K562 (cell line): Measurements from ENCODE around the gene PTPRE. TPM values are rescaled to one million over a fixed set of nuclear protein-coding genes. Genes with fewer than 3 reads are reported as not detected.
A peak's percentile ranks its signal among the peaks of the same experiment; 100 is the strongest.

Experiments
- ATAC-seq: fragments of 200-7000 bp; cut with Tn5 transposase; 3 replicates; pipeline ENCODE4 v1.9.1; 2020; ENCODE audit warnings: moderate library complexity
- BruUV-seq: library from RNA; stranded (reverse); fragments of 400-500 nt; replicated peaks from 2 replicates; lab custom pipeline; 2021; lab: Mats Ljungman, UMichigan
- CTCF ChIA-PET: fragments of 300-600 bp; formaldehyde crosslinking; extraction: SDS; loops from one replicate; lab custom pipeline; 2021; ENCODE audit warnings: low intra/inter-chr PET ratio; lab: Yijun Ruan, JAX
- POLR2A ChIA-PET: fragments of 300-600, 350-650 bp; sonication (Branson Sonifier 250); formaldehyde crosslinking; extraction: SDS; loops from one replicate; lab custom pipeline; 2021; ENCODE audit warnings: antibody characterized with exemption, inconsistent platforms; lab: Yijun Ruan, JAX
- DNase-seq, 4 experiments: peaks; one replicate each; pipeline versions ENCODE4 v3.0.0 to v3.0.0-alpha.2; 2011 to 2018; ENCODE audit warnings: low spot score in 3 of 4, mixed read lengths in 3 of 4; ENCODE audit errors: extremely low read depth in 1 of 4
- FAIRE-seq: peaks from 2 replicates; lab custom pipeline; 2011; peaks lifted over from hg19 to GRCh38; lab: Jason Lieb, UNC
- H2AFZ ChIP-seq: 2 replicates; pipeline ENCODE4 v1.6.0; 2011; ENCODE audit warnings: low read depth, low read length, control low read depth, inconsistent platforms
- H3K27ac ChIP-seq: fragments of 200-600 bp; 3 replicates; pipeline ENCODE4 v1.8.0; 2011; ENCODE audit warnings: low read depth, mild to moderate bottlenecking, control low read depth, inconsistent platforms, low read length, moderate library complexity, mixed read lengths; ENCODE audit errors: extremely low read depth
- H3K27me3 ChIP-seq, 2 experiments: fragments of 300-600 bp in 1 of 2; 2 replicates in 1 of 2; 3 replicates in 1 of 2; pipeline versions ENCODE4 v1.6.0 to v1.8.0; 2011; ENCODE audit warnings: inconsistent platforms in 2 of 2, low read length in 2 of 2, mild to moderate bottlenecking in 1 of 2, mixed read lengths in 1 of 2, moderate library complexity in 1 of 2; ENCODE audit not compliant: control insufficient read depth in 2 of 2, insufficient read depth in 2 of 2
- H3K36me3 ChIP-seq: fragments of 300-600 bp; 3 replicates; pipeline ENCODE4 v1.8.0; 2011; ENCODE audit warnings: mild to moderate bottlenecking, low read length, inconsistent platforms; ENCODE audit not compliant: control insufficient read depth, insufficient read depth
- H3K4me1 ChIP-seq, 2 experiments: fragments of 200-600 bp in 1 of 2; replicated peaks in 1 of 2; 2 replicates in 1 of 2; 3 replicates in 1 of 2; pipeline versions ENCODE4 v1.5.1 to v1.8.0; 2011; ENCODE audit warnings: inconsistent platforms in 2 of 2, low read length in 2 of 2, mild to moderate bottlenecking in 1 of 2, mixed read lengths in 1 of 2, moderate library complexity in 1 of 2; ENCODE audit not compliant: control insufficient read depth in 2 of 2, insufficient read depth in 2 of 2
- H3K4me2 ChIP-seq: 2 replicates; pipeline ENCODE4 v1.6.1; 2011; ENCODE audit warnings: low read length, control low read depth, inconsistent platforms, mixed read lengths; ENCODE audit not compliant: insufficient read depth
- H3K4me3 ChIP-seq: fragments of 200-600 bp; sonication (generic), shearing (Covaris generic); 2 replicates; pipeline ENCODE4 v1.5.1; 2016; ENCODE audit warnings: control low read depth, inconsistent platforms
- H3K79me2 ChIP-seq: fragments of 200-600 bp; 3 replicates; pipeline ENCODE4 v1.8.0; 2011; ENCODE audit warnings: low read length, inconsistent platforms; ENCODE audit not compliant: control insufficient read depth, insufficient read depth
- H3K9ac ChIP-seq, 2 experiments: 2 replicates each; pipeline versions ENCODE4 v1.6.0 to v1.6.1; 2011; ENCODE audit warnings: low read depth in 2 of 2, low read length in 2 of 2, control low read depth in 1 of 2, inconsistent platforms in 1 of 2, mild to moderate bottlenecking in 1 of 2, mixed read lengths in 1 of 2; ENCODE audit not compliant: insufficient read depth in 1 of 2
- H3K9me1 ChIP-seq: one replicate; pipeline ENCODE4 v1.6.0; 2011; ENCODE audit warnings: inconsistent platforms, mild to moderate bottlenecking, low read length, moderate library complexity; ENCODE audit not compliant: control insufficient read depth, insufficient read depth
- H3K9me3 ChIP-seq: replicated peaks from 2 replicates; pipeline ENCODE4 v1.5.1; 2011; ENCODE audit warnings: low read depth, low read length, inconsistent platforms; ENCODE audit not compliant: control insufficient read depth, insufficient read depth
- H4K20me1 ChIP-seq: replicated peaks from 2 replicates; pipeline ENCODE4 v1.6.1; 2011; ENCODE audit warnings: low read length, inconsistent platforms, mixed read lengths; ENCODE audit not compliant: control insufficient read depth, insufficient read depth
- CREB3L1 ChIP-seq: fragments of 450-650 bp; IDR thresholded peaks from 2 replicates; pipeline ENCODE4 v1.6.1; 2014; ENCODE audit warnings: low read depth, mild to moderate bottlenecking, moderate library complexity, borderline replicate concordance
- ZNF512 ChIP-seq: IDR thresholded peaks from 2 replicates; pipeline ENCODE4 v1.6.1; 2016; ENCODE audit warnings: missing genetic modification characterization, missing compliant biosample characterization
- WGBS: fragments of 100-300 bp; shearing (Covaris generic); methylation state at CpG from one replicate; pipeline ENCODE4 v1.1.6; 2016; ENCODE audit warnings: low coverage, mixed read lengths; ENCODE audit not compliant: insufficient coverage; ENCODE audit errors: missing lambda C conversion rate; 5-methylcytosine and 5-hydroxymethylcytosine counted together
- in situ Hi-C: fragments of 300-500 bp; cut with MboI; formaldehyde crosslinking; loops from 4 replicates; pipeline ENCODE4 v1.15.0; 2018; ENCODE audit warnings: inconsistent platforms, mixed read lengths
- intact Hi-C: fragments of 100-400 bp; cut with micrococcal nuclease; formaldehyde crosslinking; loops from 2 replicates; pipeline ENCODE4 v1.14.2; 2022
- polyA plus RNA-seq, 8 experiments: library from polyadenylated mRNA; depleted of rRNA in 4 of 8; stranded (reverse) in 5 of 8; unstranded in 3 of 8; fragments of >200 nt; fragmentation: Nextera tagmentation in 2 of 8; fragmentation: Illumina TruSeq in 1 of 8; extraction: Ambion mirVana in 2 of 8; extraction: Trizol in 1 of 8; gene quantifications; 2 replicates each; pipeline versions ENCODE4 v1.2.1 to v1.2.3, GENCODE V29; 2011 to 2014; ENCODE audit warnings: inconsistent platforms in 1 of 8, missing spikeins in 1 of 8
- total RNA-seq, 7 experiments: library from RNA; depleted of rRNA in 6 of 7; stranded (reverse); fragments of >200 nt in 6 of 7; fragmentation: Illumina TruSeq in 2 of 7; extraction: Trizol in 2 of 7; gene quantifications; 2 replicates each; pipeline versions ENCODE4 v1.2.1 to v1.2.3, GENCODE V29; 2011 to 2021; ENCODE audit warnings: low replicate concordance in 1 of 7

Gene PTPRE
- total and polyA plus RNA-seq, 9 of the 15 experiments (the other 6 are each of a cell fraction or from before 2014, with no cell fraction given) = 0.01 to 0.13 (median 0.04) TPM; not detected in 4

GRCh38 chr10:128128582-128128981, 221.7 kb downstream of the PTPRE start:
- TF ChIP-seq CREB3L1 = no peak
- peak; percentile 56; the same call in 1 of the 2 replicates for TF ChIP-seq ZNF512 (tag)
- Histone ChIP-seq H3K4me1 (peaks cover 9 to 13% of the 10 kb centered on the region in 2 experiments; a peak in 4 of 5 replicates), H3K27me3 (no peaks in the 10 kb centered on the region; a peak in 1 of 5 replicates), H2AFZ (no peak overlapping the region), H3K9me1 (no peaks in the 10 kb centered on the region), H4K20me1 (peaks cover 7% of the 10 kb centered on the region), H3K27ac (no peak overlapping the region), H3K36me3 (peaks cover 15% of the 10 kb centered on the region; the same call in 2 of the 3 replicates), H3K9me3 (no peaks in the 10 kb centered on the region), H3K4me2 (no peak overlapping the region), H3K4me3 (no peak overlapping the region), H3K9ac (no peak overlapping the region), H3K79me2 (peaks cover 27% of the 10 kb centered on the region)
- intact Hi-C loops = no loop called here
- FAIRE-seq (no peak), DNase-seq (no peak), ATAC-seq (no peak)
- ChIA-PET POLR2A (no interaction called here), CTCF (interaction anchor here (0.6 kb wide), 1 partner anchor 15 kb away, joined by 4 read pairs; no protein-coding TSS in a partner anchor)
- BruUV-seq = no TSS peak
- 38% methylated on average over 1 of the region's 8 CpGs for WGBS
- in situ Hi-C loops = no loop called here
